ENCODE data around the gene NOVA1. TPM values are rescaled to one million over a fixed set of nuclear protein-coding genes. Genes with fewer than 3 reads are reported as not detected.

Gene NOVA1, protein sequence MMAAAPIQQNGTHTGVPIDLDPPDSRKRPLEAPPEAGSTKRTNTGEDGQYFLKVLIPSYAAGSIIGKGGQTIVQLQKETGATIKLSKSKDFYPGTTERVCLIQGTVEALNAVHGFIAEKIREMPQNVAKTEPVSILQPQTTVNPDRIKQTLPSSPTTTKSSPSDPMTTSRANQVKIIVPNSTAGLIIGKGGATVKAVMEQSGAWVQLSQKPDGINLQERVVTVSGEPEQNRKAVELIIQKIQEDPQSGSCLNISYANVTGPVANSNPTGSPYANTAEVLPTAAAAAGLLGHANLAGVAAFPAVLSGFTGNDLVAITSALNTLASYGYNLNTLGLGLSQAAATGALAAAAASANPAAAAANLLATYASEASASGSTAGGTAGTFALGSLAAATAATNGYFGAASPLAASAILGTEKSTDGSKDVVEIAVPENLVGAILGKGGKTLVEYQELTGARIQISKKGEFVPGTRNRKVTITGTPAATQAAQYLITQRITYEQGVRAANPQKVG
- total RNA-seq, result 3.2 and 6.6 TPM in 2 replicates

DNA sequence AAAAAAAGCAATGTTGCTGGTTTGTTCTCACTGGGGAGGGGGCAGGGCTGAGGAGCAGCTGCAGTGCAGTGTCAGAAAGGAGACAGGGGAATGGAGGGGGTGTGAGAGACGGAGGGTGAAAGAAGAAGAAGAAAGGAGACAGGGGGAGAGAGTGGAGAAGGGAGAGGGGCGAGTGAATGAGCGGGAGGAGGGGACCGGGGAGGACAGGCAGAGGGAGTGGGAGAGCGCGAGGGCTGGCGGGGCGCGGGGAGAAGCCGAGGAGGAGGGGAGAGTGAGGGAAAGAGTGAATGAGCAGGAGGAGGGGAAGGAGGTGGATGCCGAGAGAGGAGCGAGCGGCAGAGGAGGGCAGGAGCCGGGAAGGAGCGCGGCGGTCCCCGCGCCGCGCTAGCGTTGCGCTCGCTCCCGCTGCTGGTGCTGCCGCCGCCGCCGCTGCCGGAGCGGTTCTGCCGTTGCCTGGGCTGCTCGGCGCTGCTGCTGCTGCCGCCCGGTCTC lies at the start of gene NOVA1:
Gene NOVA1, minus strand, starts transcription at position 445 of the 492 bp plus-strand sequence. CDS start 597 bp downstream, outside the sequence.

Measured in myometrial cell (primary cell).